Cardiac atrium fibroblast (primary cell): ENCODE data around the gene NXT1. TPM values are rescaled to one million over a fixed set of nuclear protein-coding genes. Genes with fewer than 3 reads are reported as not detected.

Experiments
- total RNA-seq: library from RNA; depleted of rRNA; stranded (reverse); fragments of >200 nt; gene quantifications from 2 replicates; pipeline ENCODE4 v1.2.3, GENCODE V29; 2015

The NXT1 gene
- total RNA-seq = 32.7 and 39.9 TPM in 2 replicates

GRCh38 chr20:23350196-23350903 lies at the start of gene NXT1:
Gene NXT1 (plus strand): TSS chr20:23350791. CDS start chr20:23354042, 3,251 bp downstream.

GRCh38 chr20:23361476-23362391 lies 11.1 kb downstream of the NXT1 start, which contains the start of gene GZF1:
Gene GZF1 (plus strand): TSS chr20:23362182. CDS start chr20:23364384, 2,202 bp downstream.

Other genes with a start within 250 kb of the NXT1 start
- gene GZF1, start 11.4 kb downstream of the NXT1 start, total RNA-seq = 8.1 and 9.4 TPM in 2 replicates
- 3.8 and 7.9 TPM in 2 replicates for gene NAPB, start 70.7 kb downstream of the NXT1 start, total RNA-seq
- gene CSTL1, start 88.9 kb downstream of the NXT1 start, total RNA-seq = not detected in 2 replicates
- not detected in 2 replicates for gene CST11, start 102.1 kb downstream of the NXT1 start, total RNA-seq
- not detected in 2 replicates for gene CST8, start 140.3 kb downstream of the NXT1 start, total RNA-seq
- gene CST9L, start 217.7 kb downstream of the NXT1 start, total RNA-seq = not detected in 2 replicates